HG02798 (cell line): ENCODE results near the gene TMTC2.
"Not testable (repeated sequence)": the region's sequence is repeated elsewhere in the genome, so short reads cannot be mapped to it uniquely, and the experiment has no call there.

Source experiments
- ATAC-seq: cut with Tn5 transposase; IDR thresholded peaks from one replicate; pipeline ENCODE4 v1.9.1; 2021; ENCODE audit warnings: mild to moderate bottlenecking; ENCODE audit not compliant: unreplicated experiment, poor library complexity

The TMTC2 gene

DNA sequence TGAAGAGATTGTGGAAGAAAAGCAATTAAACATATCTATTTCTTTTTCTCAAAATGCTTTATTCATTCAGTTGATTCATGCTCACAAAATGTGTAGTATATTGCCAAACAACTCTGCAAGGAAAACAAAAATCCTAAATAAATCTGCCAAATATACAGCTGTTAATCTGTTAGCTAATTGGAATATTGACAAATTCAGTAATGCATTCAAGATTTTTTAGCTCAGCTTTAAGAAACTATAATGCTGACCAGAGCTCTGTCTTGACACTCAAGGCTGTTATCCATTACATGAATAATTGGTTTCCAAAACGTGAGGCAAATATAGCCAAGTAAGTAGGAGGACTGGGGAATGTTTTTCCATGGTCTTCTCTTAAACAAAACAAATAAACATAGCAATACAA lies 146.8 kb downstream of the TMTC2 start:
- no peak for ATAC-seq

DNA sequence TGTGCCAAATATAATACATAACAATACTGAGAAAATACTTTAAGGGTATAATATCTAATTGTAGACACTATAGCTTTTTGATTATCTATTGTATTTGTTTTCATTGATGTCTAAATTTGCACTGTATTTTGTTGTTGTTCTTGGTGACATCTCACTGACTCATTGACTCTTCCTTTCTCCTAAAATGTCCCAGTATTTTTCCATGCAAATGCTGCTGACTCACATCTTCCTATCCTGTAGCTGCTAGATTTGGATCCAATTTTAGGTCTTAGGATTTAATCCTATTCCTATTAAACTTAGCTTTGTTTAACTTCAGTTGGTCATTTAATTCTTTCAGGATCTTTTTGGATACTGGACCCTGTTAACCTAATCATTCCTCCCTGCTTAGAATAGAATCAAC lies 148.5 kb downstream of the TMTC2 start:
- ATAC-seq, result no peak

DNA sequence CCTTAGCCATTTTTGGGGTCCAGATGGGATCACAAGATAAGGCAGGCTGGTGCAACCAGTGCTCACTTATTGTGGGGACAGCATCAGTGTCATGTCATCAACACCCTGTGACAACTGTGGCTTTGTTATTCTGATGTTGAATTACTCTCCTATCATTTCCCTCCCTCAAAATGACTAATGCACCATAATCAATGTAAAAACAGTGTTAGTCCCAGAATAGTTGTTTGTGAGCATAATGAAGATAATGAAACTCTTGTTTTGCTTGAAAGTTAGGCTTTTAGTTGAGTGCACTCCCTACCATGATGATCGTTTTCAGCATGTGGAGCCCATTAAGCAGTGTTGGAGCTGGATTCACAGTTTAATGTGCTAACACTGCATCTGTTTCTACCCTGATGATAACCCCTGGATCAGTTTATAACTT lies 151.4 kb downstream of the TMTC2 start:
- no peak for ATAC-seq

DNA sequence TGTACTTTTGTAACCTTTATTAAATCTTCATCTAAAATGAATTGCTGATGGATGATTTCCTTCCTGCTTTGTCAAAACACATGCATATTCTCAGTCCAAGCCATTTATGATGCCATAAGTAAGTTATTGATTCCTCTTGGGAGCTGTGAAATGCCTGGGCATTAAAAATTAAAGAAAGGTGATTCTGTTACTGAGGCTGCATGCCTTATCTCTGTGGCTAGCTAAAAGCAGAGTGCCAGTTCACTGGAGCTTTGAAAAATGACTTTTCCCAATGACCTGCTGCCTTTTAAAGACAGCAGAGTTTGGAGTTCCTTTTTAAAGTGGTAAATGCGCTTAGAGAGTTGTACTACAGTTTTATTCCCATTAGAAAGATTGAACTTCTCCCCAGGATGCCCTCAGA lies 152.1 kb downstream of the TMTC2 start:
- ATAC-seq, result no peak

DNA sequence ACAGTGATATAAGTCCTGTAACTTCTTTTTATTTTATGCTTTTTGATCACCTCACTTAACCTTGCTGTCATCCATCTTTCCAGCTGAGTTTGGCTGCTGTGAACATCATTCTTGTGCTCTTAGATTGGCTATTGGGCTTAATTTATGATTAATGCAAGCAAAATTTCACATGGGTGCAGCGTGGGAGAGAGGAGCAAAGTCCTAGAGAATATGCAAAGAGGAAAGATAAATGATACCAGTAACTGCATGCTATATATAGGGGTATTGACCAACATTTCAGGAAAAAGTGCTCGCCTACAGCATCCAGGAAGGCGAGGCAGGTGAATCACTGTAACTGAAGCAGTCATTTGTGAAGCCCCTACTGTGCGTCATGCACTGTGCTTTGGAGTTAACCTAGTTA lies 153.1 kb downstream of the TMTC2 start:
- ATAC-seq, result no peak

DNA sequence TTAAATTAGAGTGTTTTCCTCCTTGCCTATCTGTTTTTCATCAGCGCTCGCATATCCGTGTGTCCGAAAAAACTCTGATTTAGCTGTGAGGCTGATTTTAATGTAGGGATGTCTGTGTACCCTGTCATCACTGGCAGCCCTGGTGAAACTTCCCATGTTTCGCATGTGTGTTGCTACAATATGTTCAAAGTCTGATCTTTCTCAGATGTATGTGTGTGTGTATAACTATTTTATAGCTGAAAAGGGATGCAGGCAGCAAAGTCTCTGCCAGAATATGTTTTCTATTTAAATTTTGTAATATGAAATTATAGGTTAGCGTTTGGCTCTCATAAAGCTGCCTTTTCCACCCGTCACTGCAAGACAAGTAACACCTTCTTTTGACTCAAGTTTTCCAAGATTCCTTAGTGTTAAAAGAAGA lies 154.8 kb downstream of the TMTC2 start:
- ATAC-seq, result no peak

DNA sequence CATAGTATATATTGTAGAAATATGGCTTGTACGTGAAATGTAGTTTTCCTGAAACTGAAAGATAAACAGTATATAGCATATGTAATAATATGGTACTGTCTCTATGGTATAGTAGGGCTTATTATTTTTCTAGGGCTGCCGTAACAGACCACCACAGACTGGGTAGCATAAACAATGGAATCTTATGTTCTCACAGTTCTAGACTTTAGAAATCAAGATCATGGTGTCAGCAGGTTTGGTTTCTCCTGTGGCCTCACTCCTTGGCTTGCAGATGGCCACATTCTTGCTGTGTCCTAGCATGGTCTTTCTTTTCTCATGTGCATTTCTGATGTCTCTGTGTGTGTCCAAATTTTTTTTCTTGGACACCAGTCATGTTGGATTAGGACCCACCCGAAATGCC lies 155.8 kb downstream of the TMTC2 start:
- ATAC-seq, result no peak

DNA sequence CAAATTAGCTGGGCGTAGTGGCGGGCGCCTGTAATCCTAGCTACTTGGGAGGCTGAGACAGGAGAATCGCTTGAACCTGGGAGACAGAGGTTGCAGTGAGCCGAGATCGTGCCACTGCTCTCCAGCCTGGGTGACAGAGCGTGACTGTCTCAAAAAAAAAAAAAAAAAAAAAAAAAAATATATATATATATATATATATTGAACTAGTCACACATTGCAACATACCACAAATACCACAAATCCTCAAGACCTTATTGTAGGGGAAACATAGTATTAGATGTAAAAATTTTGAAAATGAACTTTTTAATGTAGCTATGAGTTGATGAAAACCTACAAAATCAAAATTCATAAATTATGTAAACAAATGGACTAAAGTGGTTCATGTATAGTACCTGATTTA lies 158.4 kb downstream of the TMTC2 start:
- ATAC-seq, result not testable (repeated sequence)

DNA sequence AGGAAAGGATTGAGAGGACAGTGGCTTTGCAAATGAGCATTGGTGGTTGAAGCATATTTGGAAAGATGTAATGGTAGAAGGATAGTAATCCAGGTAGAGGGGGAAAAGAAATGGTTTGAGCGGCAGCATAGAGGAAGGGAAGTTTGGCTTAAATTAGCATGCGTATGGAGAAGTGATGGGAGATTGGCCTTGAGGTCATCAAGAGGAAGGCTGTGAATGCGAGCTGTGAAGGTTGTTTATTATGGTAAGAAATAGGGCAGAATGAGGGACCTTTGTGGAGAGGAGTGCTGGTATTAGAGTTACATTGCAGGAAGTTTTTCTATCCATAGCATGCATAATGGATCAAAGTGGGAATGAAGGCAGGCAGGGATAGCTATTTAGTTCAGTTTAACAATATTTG lies 162.1 kb downstream of the TMTC2 start:
- ATAC-seq, result no peak

DNA sequence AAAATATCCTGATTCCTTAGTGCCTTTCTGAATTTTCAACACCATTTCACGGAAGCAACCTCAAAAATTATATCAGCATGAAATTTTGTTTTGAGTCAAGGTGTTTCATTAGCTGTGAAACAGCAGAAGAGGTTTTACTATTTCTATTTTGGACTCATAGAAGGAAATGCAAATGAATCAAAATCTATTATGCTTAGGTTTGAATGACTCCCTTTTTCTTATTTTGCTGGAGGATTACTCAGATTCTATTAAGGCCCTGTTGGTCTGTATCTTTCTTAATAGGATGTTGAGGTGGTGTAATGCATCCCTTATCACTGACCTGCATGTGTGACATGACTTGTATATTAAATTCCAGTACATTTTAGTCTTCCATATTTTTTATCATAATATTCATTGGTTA lies 165.8 kb downstream of the TMTC2 start:
- no peak for ATAC-seq

DNA sequence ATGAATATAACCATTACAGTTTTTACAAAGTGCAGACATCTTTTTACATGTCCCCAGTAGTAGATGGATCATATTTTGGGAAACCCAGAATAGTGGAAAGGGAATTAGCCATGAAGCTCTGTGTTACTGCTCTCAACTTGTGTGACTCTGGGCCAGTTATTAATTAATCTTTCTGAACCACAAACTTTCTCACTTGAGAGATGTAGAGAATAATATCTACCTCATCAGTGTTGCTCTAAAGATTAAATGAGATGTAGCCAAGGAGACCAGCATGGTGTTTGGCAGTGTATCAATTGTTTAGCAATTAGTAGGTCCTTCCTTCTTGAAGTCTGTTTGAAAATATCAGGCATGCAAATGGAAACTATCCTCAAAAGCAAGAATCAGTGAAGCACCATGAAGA lies 169.2 kb downstream of the TMTC2 start:
- ATAC-seq, result peak; percentile 74

DNA sequence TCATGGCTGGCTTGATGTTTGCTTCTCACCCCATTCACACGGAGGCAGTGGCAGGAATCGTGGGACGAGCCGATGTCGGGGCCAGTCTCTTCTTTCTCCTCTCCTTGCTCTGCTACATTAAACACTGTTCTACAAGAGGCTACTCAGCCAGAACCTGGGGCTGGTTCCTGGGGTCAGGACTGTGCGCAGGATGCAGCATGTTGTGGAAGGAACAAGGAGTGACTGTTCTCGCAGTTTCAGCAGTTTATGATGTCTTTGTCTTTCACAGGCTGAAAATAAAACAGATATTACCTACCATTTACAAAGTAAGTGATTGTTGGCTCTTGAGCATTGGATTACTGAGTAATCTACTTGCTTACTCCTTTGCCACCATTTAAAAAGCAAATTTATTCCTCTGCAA lies 170.6 kb downstream of the TMTC2 start:
- ATAC-seq, result no peak

DNA sequence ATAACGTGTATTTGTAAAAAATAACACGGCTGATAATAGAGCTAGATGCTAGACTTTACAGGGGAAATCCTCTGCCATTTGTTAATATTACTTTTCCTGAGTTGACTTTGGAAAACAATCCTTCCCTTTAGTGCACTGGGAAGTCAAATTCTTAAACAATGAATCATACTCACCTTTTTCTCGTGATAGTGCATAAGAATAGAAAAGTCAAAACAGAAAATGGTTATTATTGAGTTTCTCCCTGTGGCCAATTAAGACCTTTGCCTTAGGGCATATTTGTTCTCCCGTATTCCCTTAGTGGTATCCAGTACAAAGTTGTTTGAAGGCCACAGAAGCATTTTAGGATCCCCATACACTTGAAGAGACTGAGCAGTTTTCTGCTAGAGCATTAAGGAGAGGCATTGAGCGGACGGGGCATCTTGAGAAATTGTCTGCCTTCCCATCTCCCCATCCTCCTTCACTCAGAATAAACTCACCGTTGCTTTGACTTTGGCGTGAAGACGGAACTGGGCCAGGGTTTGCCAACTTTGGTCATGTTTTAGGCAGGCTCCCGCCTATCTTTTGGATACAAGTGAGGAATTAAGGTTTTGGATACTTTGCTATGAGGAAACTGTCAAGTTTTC lies 171.3 kb downstream of the TMTC2 start:
- no peak for ATAC-seq

DNA sequence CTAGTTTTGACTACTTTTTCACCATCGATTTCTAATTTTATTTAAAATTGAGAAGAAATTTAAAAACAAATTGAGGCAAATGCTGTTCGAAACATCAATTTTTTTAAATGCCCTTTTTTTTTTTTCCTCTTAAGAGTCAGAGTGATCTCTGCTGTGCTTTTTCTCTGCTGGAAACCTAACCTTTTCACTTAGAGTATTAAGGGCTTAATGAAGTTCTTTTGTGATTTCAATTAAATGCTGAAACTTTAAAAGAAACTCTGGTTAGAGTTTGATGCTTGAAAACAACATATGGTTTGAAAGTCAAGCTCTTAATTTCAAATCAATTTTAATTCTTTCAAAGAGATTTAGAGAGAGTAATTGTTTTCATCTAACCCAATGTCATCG lies 171.8 kb downstream of the TMTC2 start:
- ATAC-seq, result no peak

DNA sequence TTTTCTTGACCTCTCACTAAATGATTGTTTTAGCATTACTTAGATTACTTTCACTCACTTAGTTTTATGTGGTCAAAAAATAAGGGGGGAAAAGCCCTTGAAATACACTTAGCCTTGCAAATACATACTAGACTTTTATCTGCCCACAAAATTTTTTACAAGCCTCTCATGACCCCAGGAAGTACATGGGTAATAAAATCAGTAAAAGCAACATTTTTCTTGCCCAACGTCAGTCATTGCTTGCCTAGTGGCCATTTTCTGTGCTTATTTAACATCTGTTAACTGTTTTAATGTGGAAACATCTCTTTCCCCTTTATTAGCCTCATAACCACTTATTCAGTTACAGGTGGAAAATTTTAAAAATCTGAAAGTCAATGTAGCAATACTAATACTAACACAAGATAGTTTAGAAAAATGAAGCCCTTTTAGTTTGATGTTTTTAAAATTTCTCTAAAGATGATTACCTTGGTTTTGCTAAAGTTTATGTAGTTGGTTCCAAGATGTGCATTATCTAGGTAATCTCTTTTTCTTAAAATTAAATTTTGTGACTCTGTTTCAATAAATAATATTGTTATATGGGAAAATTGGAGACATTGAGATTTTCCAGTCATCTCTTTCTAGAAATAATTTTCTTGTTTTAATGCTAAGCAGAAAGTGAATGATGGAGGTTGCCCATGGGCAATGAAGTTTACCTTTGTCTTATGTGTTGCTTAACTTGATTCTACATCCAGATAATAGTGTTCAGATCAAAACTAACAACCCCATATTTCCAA lies 175.5 kb downstream of the TMTC2 start:
- no peak for ATAC-seq

DNA sequence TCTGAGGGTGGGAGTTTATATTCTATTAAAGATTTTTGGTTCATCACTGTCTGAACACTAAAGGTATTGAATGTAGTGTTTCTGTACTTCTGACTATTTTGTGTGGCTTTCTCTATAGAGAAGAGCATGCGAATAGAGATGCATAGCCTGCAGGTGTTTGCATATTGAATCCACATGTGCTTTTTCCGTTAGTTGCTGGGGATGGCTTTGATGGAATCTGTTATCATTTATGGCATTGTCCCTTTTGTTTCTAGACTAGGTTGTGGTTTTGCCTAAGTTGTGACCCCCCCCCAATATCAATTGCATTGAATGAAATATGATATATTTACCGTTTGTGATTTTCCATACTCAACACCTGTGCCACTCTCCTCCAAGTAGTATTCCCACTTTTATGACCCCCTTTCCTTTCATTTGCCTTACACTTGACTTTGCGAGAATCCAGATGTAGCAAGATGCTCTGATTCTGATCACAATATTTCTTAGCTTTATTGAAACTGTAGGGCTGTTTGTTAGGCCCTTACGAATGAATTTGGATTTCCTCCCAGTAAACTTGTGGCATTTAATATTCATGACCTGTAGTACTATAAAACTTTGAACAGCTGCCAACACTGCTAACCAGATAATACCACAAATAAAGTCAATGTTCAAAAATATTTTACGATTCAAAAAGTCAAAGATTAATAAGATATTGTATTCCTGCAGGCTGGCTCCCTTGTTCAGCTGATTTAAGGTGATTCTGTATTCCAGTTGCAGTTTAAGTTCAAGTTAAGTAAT lies 176.4 kb downstream of the TMTC2 start:
- no peak for ATAC-seq

DNA sequence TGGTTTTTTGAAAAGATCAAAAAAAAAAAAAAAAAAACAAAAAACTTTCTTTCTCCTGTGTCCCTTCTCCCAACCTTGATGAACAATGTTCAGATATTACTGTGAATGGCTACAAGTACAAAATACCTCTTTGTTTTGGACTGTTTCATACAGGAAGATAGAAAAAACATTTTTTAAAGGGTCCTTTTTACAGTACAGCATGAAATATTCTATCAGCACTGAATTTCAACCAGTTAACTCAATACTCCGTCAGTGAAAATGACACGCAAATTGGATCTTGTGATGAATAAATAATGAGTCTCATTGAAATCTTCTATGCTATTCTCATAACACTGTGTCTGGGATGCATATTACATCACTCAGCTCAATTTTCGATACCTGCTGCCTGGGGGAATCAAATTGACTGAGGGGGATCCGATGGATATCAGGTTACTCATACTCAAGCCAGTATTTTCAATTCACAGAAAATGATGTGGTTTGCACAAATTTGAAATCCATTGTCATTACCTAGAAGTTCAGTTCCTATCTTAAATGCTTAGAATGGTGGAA lies 179.6 kb downstream of the TMTC2 start:
- ATAC-seq, result no peak

DNA sequence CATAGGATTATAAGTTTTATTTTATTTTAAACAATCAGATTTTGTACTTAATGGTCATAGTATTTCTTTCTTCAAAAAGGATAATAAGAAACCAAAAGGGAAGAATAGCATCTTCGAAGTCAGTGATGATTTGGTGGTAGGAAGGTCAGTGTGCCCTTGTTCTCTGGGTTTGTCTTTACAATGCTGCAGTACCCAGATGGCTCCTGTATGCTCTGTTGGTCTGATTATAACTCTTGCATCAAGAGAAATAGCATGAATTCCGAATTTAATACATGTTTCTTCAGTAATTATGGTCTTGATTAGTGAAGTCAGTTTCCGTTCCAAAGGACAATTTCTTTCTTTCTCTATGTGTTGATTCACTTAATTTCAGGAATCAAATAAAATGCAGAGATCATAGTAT lies 180.2 kb downstream of the TMTC2 start:
- no peak for ATAC-seq

DNA sequence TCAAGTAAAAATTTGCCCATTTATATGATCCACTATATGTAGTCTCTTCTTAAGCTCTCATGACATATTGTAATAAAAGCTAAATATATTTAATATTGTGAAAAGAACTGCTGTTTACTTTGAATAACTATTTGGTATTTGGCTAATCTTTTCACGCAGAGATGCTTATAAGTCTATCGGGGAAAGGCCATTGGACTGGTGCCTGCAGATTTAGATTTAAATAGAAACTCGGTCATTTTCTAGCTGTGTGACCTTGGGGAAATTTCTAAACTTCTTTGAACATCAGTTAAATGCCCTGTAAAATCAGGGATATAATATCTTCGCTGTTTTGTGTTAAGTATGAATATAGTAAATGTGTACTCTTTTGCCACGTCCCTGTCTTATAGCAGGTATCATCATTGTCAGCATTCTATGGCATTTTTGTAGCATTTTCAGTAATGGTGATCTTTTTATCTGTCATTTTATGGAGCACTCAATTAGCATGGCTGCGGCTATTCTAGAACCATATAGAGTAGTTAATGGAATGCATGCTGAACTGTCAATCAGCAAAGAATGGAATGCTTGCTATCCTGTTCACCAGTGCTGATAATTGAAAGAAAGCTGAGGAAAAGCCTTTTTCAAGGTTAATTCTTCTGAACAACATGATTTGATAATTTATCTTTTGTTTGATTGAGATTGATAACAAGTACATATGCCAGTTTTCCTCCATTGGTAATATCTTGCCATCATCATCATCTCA lies 181.2 kb downstream of the TMTC2 start:
- ATAC-seq, result no peak

DNA sequence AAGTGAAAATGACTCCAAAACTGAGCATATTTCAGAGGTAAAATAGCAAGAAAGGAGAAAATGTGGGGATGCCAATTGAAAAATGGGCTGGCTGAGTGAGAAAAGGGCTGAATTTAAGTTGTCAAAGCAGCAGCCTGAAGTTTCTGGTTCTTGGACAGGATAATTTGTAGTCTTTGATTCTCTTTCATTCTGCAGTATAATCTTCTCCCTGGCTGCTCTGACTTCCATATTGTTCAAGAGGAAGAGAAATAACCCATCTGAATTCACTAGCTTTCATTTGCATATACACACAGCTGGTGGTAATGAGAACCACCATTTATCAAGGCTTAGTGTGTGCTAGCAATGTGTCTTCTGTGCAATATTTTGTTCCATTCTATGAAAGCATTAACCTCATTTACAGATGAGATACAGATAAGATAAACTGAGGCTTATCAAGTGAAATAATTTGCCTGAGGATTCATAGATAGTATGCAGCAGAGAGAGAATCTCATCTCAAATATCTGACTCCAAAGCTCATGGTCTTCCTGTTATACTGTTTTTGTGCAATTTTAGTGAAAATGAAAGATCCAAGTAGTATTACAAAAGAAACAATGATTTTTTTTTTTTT lies 184.2 kb downstream of the TMTC2 start:
- peak; percentile 87 for ATAC-seq
